Fibroblast of skin of scalp (primary cell): ENCODE measurements around the gene AUTS2.
"Not testable (repeated sequence)": the region's sequence is repeated elsewhere in the genome, so short reads cannot be mapped to it uniquely, and the experiment has no call there.

ENCODE experiments used
- DNase-seq: peaks from one replicate; pipeline ENCODE4 v3.0.0-alpha.2; 2013

Gene AUTS2

GRCh38 chr7:70706204-70706603 is 1107.9 kb downstream of the AUTS2 start:
- DNase-seq = no peak

- DNase-seq = no peak
Measured at GRCh38 chr7:70706698-70707097, 1108.4 kb downstream of the AUTS2 start.

- no peak for DNase-seq
Measured at GRCh38 chr7:70707823-70708243, 1109.6 kb downstream of the AUTS2 start.

GRCh38 chr7:70710011-70710480 is 1111.8 kb downstream of the AUTS2 start:
- peak; percentile 85 for DNase-seq

- DNase-seq = no peak
Measured at GRCh38 chr7:70710651-70711050, 1112.4 kb downstream of the AUTS2 start.

GRCh38 chr7:70711452-70711851 is 1113.2 kb downstream of the AUTS2 start:
- DNase-seq = no peak

GRCh38 chr7:70712942-70713341 is 1114.7 kb downstream of the AUTS2 start:
- no peak for DNase-seq

- no peak for DNase-seq
Measured at GRCh38 chr7:70714506-70715038, 1116.3 kb downstream of the AUTS2 start.

- DNase-seq = no peak
Measured at GRCh38 chr7:70717553-70718329, 1119.5 kb downstream of the AUTS2 start.

- DNase-seq = no peak
Measured at GRCh38 chr7:70719125-70719524, 1120.8 kb downstream of the AUTS2 start.

GRCh38 chr7:70720191-70720873 is 1122.1 kb downstream of the AUTS2 start:
- no peak for DNase-seq

GRCh38 chr7:70721500-70721899 is 1123.2 kb downstream of the AUTS2 start:
- no peak for DNase-seq

GRCh38 chr7:70723339-70723738 is 1125.1 kb downstream of the AUTS2 start:
- no peak for DNase-seq

- DNase-seq = no peak
Measured at GRCh38 chr7:70725448-70725847, 1127.2 kb downstream of the AUTS2 start.

GRCh38 chr7:70726294-70726693 is 1128.0 kb downstream of the AUTS2 start:
- DNase-seq = no peak

GRCh38 chr7:70726951-70727378 is 1128.7 kb downstream of the AUTS2 start:
- DNase-seq = no peak

GRCh38 chr7:70727861-70728260 is 1129.6 kb downstream of the AUTS2 start:
- no peak for DNase-seq

- DNase-seq = no peak
Measured at GRCh38 chr7:70728872-70729552, 1130.7 kb downstream of the AUTS2 start.

- not testable (repeated sequence) for DNase-seq
Measured at GRCh38 chr7:70729553-70730157, 1131.4 kb downstream of the AUTS2 start.

GRCh38 chr7:70730451-70731110 is 1132.3 kb downstream of the AUTS2 start:
- no peak for DNase-seq

GRCh38 chr7:70733090-70733489 is 1134.8 kb downstream of the AUTS2 start:
- no peak for DNase-seq

GRCh38 chr7:70734411-70734810 is 1136.1 kb downstream of the AUTS2 start:
- DNase-seq = no peak
